Measurements from ENCODE around the gene PARP9.
"Not testable (repeated sequence)": the region's sequence is repeated elsewhere in the genome, so short reads cannot be mapped to it uniquely, and the experiment has no call there.

The PARP9 gene

DNA sequence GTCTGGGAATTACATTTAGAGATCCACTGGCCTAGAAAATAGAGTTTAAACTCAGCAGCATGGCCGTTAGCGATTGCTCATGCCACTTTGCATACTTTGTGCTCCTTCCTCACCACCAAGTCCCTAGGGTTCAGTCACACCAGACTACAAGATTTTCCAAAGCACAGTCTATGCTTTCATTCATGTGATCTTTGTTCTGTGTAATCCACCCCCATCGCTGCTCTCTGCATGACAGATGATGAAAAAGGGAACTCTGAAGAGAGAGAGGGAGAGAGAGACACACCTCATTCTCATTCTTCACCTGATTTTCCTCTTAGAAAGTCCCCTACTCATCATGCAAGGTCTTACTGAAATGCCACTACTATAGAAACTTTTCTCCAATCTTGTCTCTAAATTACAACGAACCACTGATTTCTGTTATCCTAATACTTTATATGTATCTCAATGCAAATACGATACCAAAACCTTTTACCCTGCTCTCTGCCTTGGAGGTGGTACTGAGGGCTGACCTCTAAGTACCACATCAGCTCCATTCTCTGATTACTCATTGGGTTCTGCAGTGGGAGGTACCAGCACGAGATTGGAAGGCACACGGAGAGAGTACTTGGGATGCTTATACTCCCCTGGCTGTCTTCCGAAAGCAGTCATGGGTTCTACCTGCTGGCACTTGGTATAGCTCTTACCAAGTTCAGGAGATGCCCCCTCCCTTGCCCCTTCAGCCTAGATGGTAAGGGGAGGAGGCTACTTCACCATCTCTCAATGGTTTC lies 12.3 kb upstream of the PARP9 start:
- no peak for DNase-seq (ENCODE audit: low read depth)

DNA sequence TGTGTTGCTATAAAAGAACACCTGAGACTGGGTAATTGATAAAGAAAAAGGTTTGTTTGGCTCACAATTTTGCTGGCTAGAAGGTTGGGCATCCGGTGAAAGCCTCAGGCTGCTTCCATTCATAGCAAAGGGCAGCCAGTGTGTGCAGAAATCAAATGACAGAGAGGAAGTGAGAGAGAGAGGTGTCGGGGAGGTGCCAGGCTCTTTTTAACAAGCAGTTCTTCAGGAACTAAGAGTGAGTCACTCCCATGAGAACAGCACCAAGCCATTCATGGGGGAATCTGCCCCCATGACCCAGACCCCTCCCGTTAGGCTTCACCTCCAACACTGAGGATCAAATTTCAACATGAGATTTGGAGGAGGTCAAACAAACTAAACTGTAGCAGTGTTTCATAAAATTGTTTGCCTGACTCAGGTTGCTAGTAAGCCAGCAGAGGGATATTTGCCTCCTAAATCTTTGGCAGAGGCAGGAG lies 8.9 kb upstream of the PARP9 start:
- DNase-seq (ENCODE audit: low read depth): no peak

DNA sequence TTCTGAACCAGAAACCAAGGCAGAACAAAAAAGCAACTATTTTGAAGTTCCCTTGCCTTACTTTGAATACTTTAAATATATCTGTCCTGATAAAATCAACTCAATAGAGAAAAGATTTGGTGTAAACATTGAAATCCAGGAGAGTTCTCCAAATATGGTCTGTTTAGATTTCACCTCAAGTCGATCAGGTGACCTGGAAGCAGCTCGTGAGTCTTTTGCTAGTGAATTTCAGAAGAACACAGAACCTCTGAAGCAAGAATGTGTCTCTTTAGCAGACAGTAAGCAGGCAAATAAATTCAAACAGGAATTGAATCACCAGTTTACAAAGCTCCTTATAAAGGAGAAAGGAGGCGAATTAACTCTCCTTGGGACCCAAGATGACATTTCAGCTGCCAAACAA lies 4.7 kb upstream of the PARP9 start:
- no peak for DNase-seq (ENCODE audit: low read depth)

DNA sequence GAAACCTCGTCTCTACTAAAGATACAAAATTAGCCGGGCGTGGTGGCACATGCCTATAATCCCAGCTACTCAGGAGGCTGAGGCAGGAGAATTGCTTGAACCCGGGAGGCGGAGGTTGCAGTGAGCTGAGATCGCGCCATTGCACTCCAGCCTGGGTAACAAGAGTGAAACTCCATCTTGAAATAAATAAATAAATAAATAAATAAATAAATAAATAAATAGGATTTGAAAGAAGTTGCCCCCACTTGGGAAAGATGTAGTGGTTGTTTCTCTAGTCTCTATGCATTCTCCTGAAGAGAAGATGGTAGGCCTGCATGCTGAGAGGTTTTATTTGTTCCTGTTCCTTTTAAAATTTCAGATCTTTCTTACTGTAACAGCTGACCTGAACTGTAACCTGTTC lies 4.0 kb upstream of the PARP9 start:
- not testable (repeated sequence) for DNase-seq (ENCODE audit: low read depth)

DNA sequence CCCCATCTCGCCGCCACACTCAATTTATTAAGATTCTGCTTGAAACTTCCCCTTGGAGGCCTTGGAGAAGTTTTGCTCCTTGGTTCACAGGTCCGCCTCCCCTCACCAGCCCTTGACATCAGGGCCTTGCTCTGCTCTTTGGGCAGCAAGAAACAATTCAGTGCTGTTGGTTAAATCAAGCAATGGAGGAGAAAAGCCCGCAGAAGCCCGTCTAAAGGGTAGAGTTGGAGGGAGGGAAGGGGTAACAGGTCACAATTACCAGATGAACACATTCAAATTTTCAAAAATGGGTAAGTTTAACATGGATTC lies 429 bp downstream of the PARP9 start:
- no peak for DNase-seq (ENCODE audit: low read depth)

DNA sequence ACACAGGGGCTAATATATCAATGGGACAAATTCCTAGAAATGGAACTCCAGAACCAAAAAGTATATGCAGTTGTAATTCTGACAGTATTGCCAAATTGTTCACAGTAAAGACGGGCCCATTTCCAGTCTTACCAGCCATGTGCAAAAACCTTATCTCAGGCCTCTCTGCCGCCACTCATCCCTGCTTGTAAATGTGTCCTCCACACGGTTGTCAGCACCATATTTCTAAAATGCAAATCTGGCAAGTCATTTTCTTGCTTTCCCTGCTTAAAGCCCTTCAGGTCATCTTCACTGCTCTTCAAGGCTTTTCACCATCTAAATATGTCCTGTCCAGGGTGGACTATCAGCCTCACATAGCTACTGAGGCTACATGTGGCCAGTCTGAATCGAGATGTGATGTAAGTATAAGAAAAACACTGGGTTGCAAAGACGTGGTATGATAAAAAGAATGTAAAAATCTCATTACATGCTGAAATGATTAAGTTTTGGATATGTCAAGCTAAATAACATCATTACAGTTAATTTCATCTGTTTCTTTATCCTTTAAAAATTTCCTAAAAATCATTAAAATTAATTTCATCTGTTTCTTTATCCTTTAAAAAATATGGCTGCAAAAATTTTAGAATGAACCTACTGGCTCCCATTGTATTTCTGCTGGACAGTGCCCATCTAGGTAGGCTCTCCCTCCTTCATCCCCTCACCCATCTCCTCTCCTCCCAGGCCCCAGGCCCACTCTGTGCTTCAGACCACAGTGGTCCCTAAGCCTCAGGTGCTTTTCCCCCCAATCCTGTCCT lies 980 bp downstream of the PARP9 start:
- DNase-seq (ENCODE audit: low read depth): no peak

DNA sequence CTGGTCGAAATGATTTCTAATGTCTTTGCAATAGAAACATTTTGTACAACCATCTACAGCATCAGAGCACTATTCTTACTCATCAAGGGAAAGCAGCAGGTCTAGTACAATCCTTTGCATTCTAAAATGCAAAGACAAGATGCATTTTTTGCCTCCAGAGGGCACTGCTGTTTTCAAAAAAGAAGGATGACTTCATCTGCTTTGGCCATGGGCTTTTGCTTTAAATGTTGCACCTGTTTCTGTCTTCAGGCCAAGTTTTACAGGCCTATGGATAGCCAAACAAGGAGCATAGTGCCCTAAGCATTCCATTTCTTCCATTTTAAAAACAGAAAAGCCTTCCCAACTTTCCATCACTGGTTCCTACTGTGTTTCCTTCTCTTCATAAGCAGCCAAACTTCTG lies 3.4 kb downstream of the PARP9 start:
- peak; percentile 26 for DNase-seq (ENCODE audit: low read depth)

DNA sequence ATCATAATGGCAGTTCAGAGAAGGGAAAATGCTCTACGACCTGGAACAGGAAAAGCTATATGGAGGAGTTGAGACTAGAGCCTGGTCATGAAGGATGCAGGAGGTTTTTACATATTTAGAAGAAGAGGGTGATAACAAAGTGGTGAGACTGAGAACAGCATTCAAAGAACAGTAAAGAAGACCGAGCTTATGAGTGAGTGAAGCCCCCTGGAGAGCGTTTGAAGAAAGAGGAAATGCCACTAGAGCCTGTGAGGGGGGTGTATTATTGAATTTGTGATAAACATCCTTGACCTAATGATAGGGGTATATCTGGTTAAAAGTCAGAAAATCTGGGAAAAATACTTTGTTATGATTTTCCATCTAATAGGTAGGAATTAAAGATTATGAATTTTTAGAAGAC lies 4.2 kb downstream of the PARP9 start:
- DNase-seq (ENCODE audit: low read depth): no peak

DNA sequence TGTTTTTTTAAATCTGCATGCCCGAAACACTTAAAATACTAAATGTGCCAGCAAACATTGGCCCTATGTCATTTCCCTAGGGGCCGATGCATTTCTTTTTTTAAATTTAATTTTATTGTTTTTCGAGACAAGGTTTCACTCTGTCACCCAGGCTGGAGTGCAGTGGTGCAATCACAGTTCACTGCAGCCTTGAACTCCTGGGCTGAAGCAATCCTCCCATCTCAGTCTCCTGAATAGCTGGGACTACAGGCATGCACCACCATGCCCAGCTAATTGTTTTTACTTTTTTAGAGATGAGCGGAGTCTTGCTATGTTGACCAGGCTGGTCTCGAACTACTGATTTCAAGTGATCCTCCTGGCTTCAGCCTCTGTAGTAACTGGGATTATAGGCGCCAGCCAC lies 5.5 kb downstream of the PARP9 start:
- DNase-seq (ENCODE audit: low read depth): no peak

DNA sequence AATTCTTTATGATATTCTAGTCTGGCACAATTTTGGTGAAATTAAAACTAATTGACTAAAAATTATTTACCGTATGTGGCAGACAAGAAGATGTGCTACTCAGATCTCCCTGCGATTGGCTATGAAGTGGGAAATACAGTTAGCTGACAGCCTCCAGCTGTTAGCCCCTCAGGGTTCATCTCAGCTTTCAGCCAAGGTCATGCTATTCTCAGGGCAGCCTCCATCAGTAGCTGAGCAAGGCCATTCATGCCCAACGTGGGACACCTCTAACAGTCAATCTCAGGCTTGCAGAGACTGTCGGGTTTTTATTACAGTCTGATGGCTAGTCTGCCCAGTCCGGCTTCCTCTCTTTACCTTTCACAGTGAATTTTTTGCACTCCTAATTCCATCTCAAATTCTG lies 6.7 kb downstream of the PARP9 start:
- no peak for DNase-seq (ENCODE audit: low read depth)

DNA sequence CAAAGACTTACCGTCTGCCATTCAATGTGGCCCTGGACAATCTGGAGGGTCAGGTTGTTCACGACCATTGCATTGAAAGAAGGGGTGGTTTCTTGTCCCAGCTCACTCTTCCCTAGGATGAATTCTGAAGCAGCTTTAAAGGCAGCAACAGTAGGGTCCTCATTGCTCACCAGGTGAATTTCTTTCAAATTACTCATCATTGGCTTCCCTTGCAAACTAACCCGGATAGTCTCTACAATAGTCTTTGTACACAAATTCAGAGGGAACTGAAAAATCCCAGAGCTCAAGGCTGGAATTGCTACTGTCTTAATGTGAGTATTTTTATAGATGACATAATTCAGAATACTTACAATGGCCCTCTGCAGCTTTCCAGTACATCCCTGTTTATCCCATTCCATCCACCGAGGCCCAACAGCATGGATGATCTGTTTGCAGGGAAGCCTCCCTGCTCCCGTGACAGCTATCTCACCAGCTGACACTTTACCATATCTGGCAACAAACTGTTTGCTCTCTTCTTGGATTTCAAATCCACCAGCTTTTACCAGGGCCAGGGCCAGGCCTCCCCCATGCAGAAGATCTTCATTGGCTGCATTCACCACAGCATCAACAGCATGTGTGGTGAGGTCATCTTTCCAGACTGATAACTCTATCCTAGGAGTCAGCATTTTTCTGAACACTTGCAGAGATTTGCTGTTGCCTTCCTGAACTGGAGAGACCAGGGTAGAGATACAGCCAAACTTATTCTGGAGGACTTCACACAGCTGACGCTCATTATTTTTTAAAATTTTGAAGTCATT lies 8.6 kb downstream of the PARP9 start:
- DNase-seq (ENCODE audit: low read depth): no peak

DNA sequence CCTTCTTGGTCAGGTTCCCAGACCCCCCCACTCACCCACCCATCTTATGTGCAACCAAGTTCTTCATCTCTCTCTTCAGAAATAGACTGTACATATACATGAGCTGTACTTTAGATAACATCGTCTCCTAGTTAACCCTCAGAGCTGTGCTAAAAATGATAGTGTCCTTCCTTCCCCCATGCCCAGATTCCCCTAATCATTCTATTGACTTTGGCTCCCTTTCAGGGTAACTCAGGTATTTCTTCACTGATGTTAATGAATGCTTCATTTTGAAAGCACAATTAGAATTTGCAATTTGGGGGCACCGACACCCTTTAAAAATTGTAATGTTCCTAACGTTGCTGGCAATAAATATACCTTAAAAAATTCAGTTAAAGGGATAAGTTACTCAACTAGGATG lies 10.9 kb downstream of the PARP9 start:
- DNase-seq (ENCODE audit: low read depth): no peak

DNA sequence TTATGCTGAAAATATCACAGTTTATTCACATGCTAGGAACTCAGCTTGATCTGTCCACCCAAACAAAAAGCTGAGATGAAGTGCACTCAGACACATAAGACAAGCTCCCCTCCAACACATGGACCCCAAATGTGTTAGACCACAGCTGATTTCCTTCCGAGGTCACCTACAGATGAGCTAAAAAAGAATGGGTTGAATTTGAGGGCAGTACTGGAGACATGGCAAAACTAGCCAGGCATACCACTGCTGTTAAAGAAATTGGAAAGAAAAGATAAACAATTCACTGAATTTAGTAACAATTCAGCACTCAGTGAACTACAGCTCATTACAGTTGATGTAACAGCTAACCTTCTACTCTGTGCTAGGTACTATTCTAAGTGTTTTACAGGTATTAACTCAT lies 15.5 kb downstream of the PARP9 start:
- no peak for DNase-seq (ENCODE audit: low read depth)

DNA sequence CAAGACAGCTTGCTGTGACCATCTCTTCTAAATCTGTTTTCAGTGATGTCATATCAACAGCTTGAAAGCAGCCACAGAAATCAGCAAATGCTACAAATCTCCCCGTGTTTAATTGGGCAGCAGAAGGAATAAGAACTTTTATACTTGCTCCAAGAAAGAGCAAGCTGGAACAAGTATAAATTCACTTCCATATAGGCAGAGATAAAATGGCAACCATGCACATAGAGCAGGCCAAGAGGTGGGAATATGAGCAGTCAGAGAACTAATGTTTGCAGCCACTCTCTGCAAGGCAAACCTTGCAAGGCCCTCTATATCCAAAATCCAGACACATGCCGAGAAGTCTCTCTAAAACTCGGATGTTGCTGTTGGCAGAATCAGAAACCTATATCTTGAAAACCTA lies 16.0 kb downstream of the PARP9 start:
- DNase-seq (ENCODE audit: low read depth): no peak

DNA sequence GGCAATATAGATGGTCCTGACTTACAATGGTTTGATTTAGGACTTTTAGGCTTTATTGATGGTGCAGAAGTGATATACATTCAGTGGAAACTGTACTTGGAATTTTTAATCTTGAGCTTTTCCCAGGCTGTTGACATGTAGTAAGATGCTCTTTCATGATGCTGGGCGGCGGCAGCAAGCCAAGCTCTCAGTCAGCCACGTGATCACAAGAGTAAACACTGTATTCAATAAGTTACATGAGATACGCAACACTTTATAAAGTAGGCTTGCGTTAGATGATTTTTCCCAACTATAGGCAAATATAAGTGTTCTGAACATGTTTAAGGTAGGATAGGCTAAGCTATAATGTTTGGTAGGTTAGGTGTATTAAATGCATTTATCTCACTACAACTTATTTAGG lies 17.9 kb downstream of the PARP9 start:
- no peak for DNase-seq (ENCODE audit: low read depth)

DNA sequence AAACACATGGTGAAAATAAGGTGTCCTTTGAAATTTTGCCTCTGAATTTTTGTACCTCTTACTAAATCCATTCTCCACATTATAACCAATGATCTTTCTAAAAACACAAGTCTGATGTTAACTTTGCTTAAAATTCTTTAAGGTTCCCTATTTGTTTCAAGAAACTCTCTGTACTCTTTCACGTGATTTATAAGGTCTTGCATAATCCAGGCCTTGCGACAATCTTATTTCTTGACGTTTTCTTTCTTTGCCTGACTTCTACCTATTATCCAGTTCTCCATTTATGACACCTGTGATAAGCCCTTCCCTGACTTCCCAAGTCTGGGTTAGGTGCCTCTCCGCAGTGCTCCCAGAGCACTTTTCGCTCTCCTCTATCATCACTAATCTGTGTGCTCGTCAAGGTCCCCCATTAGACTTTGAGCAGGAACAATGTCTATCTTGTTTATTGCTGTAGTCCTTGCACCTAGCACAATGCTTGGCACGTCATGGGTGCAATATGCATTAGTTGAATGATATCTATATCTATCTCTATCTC lies 25.1 kb downstream of the PARP9 start:
- no peak for DNase-seq (ENCODE audit: low read depth)

DNA sequence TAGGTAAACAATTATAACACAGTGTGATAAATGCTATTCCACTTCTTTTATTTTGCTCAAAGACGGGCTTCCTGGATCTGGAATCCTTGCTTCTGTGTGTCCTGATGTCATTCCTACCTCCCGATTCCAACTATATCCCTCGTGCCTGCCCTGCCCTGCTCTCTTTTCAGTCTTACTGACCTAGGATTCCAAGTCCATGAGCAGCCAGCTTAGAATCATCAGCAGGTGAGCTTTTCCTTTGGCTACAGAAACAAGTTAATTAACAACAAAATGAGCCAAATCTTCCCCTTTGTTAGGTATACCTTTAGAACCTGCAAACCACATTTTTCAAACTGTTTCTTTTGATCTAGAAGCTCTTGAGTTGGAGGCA lies 27.5 kb downstream of the PARP9 start:
- no peak for DNase-seq (ENCODE audit: low read depth)

DNA sequence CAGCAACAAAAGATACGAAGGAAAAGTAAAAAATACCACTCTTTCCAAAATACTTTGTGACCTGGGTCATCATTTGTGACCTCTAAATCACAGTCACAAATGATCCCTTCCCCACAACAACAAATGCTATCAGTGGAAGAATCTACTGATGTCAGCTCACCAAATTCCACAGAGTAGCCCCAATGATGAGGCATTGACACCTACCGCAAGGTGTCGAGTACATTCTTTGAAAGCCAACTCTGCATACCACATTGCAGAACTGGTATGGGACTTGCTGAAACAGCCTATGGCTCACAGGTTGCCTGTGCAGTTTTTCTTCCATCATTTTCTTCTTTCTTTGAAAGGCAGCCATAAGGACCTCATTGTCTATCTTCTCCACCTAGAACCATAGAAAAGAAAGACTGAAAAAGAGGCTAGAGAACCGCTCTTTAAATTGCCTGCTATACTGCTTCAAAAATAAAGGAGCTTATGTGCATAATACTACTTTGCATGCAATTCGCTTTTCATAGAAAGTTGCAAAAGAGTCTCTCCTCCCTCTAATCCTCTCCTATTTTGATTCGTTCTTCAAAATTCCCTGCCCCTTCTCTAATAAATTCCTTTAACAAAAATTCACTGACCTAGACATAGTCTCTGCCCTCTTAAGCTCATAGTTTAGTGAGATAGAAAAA lies 28.0 kb downstream of the PARP9 start:
- DNase-seq (ENCODE audit: low read depth): no peak

DNA sequence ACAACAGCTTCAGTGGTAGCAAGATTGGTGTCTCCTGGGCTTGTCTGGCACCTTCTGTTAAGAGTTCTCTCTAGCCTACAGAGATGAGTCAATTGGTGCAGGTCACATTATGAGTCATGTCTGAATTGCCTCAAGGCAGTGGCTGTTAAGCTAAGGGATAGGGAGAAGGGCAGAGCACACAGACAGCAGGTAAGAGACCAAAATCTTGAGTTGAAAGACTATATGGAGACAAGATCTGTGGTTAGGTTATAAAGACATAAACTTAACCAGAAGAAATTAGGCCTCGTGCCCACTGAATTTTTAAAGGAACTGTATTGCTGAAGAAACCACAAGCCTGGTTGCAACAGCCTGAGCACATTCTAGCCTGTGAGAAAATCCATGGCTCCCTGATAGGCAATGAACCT lies 30.2 kb downstream of the PARP9 start:
- peak; percentile 18 for DNase-seq (ENCODE audit: low read depth)

DNA sequence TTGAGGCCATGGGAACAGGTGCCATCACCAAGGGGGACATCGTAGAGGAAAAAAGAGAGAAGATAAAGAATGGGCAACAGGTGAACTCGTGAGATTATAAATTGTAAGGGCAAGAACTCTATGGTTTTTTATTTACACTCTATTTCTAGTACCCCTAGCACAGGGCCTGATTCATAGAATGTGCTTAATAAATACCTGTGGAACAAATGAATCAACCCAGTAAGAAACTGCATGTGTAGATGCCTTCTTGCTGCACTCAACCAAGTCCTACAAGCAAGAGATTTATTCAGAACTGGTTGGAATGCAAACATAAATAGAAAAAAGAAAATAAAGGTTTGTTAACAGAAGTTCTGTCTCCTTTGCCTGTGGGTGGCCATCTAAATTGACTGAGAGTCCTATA lies 30.6 kb downstream of the PARP9 start:
- no peak for DNase-seq (ENCODE audit: low read depth)

DNA sequence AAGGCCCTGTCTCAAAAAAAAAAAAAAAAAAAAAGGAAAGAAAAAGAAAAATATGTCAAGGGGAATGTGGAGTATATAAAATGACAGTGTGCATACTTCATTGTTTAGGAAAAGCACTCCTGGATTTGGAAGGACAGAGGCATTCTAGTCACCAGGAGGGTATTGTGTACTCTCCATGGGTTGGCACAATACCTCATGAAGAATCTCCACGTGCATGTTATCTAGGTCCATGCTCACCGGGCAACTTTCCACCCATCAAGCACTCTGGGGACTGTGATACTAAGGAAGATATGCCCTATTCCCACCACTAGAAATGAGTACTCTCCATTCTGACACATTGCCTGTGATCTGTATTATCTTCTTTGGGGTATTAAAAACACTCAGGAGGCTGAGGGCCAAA lies 33.9 kb downstream of the PARP9 start:
- no peak for DNase-seq (ENCODE audit: low read depth)

DNA sequence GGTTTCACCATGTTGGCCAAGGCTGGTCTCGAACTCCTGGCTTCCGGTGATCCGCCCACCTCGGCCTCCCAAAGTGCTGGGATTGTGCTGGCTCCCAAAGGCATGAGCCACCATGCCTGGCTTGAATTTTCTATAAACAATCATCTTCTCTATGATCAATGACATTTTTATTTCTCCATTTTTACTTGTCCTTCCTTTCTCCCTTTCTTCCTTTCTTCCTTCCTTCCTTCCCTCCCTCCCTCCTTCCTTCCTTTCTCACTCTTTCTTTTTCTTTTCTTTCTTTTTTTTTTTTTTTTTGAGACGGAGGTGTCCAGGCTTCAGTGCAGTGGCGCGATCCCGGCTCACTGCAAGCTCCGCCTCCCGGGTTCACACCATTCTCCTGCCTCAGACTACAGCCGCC lies 40.8 kb downstream of the PARP9 start:
- no peak for DNase-seq (ENCODE audit: low read depth)

All from activated T-cell treated with anti-CD3 and anti-CD28 coated beads for 48 hours (primary cell).